NCI-H345 treated with DMSO at 0.1 percent for 48 hours (cell line): ENCODE results near the gene MYLK.

Source experiments
- DNase-seq: peaks from one replicate; lab custom pipeline; 2025; ENCODE audit not compliant: unreplicated experiment; lab: John Stamatoyannopoulos, UW

Gene MYLK

DNA sequence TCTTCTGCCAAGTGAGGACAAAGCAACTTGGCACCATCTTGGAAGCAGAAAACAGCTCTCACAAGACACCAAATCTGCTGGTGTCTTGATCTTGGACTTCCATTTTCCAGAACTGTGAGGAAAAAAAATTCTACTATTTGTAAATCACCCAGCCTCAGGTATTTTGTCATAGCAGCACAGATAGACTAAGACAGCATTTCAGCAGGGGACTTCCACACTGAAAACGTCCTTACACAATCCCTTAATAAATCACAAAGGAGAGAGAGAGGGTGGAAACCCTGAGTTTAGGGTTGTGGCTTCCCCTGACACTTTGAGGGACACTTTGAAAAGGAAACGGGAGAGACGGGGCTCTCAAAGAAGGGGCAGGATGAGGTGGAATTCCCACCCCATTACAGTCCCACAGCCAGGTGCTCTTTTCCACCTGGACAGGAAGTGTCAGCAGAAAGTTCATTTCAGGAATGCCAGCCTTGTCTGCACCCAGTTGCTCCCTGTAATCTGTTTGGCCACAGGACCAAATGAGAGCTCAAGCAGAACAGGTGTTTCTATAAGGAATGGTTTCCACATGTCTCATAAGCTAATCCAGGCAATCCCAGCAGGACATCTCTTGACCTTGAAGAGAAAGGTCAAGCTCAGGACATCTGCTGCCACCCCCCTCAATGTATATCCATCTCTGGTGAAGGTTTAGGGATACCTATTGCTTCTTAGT, 51.3 kb downstream of the MYLK start:
- no peak for DNase-seq

DNA sequence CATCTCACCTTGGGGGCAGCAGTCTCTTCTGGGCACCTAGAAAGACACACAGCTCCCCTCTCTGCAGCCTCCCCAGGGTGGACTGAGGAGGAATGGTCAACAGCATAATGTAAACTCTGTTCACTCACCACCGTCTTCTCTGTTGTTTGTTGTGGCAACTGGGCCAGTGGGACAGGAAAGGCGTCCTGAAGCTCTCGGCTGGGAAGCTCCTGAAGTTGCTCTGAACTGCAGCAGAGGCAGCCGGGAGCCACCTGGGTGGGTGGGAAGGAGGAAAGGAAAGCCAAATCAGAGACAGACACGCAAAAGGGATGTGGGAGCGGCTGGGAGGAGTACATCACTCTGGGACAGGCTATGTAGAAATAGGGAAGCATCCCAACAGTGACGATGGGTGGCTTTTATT, 52.7 kb downstream of the MYLK start:
- no peak for DNase-seq

GRCh38 chr3:123821920-123822319, 62.2 kb downstream of the MYLK start:
- DNase-seq, result no peak

- no peak for DNase-seq
These were observed 64.2 kb downstream of the MYLK start for GRCh38 chr3:123819949-123820348.

DNA sequence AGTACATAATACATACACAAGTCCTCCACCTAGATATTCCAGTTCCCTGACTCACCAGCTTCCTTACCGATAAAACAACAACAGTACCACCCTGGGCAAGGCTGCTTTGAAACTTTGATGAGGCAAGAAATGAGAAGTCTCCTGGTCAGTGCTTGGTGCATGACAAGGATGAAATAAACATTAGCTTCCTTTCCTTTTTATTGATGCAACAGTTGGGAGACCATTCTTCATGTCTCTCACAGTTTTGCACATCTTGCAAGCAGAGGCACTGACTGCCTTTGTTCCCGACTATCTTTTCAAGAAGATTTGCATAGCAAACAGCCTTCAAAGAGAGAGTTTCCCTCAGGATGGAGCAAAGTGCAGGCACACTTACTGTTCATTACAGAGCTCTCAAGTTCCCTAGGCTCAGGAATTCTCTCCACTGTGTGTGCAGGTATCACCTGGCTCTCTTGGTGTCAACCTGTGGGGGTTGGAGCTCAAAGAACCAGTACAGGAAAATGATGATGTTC, 65.2 kb downstream of the MYLK start:
- DNase-seq, result no peak

GRCh38 chr3:123818324-123818920, 65.7 kb downstream of the MYLK start:
- DNase-seq, result no peak

DNA sequence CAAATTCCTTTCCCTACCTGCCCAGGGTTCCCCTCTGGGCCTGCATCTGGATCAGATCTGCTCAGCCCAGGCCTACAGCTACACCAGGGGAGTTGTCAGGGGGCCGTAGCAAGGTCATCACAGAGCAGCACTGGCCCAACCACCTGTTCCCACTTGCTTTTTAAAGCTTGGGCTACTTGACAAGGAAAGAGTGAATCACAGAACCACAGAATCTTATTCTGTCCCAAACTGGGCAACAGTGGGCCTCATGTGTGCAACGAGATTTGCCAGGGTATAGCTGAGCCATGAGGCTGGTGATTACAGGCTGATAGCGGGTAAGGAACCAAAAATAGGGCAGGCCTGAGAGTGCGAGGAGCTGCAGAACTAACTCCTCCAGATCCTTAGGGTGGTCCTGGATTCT, 66.7 kb downstream of the MYLK start:
- DNase-seq, result no peak

DNA sequence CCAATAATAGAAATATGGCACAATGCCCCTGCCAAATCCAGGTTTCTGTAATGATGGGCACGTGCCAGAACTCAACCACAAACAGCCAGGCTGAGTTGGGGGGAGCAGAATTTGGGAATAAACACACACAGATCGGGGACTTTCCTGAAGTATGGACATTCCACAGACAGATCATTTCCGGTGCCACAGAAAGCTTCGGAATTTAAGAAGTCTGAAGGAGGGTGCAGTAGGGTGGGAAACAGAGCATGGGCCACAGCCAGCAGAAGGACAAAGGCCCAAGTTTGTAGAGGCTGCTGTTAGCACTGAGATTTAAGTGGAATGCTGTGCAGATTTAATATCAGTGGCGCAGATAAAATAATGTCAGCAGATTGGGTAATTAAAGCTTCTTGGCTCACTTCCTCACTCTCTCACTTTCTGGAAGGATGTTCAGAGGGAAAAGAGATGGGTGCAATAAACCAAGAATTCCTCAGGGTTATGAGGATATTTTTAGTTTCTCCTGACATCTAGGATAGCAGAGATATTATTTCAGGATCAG, 67.4 kb downstream of the MYLK start:
- no peak for DNase-seq

DNA sequence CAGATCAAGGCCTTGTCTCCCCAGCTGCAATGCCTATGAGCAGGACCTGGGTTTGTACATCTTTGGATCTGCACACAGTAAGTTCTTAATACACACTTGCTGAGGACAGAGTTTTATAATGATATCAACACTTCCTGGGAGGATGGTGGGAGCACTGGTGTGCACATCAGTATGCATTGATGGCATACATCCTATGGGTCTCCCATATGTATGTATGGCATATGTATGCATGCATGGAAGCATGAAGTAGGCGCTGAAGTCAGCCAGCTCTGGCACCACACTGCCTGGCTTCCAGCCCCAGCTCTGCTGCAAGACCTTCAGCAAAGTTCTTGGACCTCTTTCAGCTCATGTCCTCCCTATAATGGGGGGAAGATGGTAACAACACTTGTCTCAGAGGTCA, 68.2 kb downstream of the MYLK start:
- no peak for DNase-seq

DNA sequence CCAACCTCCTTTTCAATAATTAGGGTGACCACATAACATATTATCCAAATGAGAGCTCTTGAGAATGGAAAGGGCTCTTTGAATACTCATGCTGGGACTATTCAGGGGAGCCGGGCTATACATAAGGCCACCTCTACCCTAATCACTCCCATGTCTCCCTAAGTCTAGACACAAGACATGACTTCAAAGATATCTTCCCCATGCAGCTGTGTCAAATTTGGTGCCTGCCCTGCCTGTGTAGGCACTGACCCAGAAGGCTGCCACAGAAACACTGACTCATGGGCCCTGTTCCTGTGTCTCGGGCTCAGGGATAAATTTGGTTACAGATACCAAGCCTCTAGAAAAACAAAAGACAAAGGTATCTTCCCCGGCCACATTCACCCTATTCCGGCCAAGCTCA, 70.3 kb downstream of the MYLK start:
- DNase-seq, result no peak

DNA sequence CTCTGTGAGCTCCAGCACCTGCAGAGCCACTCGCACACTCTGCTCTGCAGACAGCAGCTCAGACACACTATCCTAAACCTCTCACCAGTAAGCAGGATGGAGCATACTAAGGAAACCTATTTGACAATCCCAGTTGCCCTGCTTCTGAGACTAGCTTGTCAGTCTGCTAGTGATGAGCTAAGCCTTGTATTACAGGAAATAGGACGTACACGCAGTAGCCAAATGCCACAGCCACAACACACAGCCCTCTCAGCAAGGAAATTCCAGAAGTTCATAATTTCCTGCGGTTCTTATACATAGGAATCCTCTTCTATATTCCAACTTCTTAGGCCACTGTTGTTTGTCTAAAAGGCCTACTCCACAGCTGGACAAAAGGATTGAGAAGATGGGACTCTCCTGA, 74.5 kb downstream of the MYLK start:
- DNase-seq, result no peak

DNA sequence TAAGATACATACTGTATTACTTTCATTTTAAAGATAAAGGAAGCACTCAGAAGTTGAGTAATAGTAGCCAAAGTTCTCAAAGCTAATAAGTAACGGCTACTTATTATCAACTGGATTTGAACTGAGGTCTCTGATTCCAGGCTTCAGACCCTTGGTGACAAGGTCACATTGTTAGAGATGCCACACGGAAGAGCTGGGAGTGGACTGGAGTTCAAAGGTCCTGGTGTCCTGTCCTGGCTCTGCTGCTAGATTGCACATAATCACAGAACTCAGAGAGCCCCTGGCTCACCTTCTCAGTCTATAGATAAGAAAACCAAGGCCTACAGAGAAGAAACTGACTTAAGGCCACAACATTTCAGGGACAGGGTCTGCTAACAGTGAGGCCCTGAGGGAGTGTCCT, 75.3 kb downstream of the MYLK start:
- no peak for DNase-seq

- DNase-seq, result no peak
These were observed 76.3 kb downstream of the MYLK start for GRCh38 chr3:123807820-123808219.

DNA sequence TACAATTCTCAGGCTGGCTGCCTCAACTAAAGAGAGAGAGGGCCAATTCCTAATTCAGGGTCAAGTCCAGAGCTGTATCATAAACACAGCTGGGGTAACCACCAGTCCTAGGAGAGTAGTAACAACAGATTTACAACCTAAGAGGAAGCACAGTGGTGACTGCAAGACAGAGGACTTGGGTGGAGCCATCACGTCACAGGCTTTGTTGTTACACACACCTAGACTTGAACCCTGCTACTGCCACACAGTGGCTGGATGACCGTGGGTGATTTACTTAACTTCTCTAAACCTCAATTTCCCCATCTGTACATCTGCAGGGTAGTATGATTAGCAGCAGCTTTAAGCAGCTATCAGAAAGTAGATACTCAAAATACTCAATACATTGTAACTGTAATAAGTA, 78.6 kb downstream of the MYLK start:
- no peak for DNase-seq

- no peak for DNase-seq
These were observed 79.0 kb downstream of the MYLK start for GRCh38 chr3:123805101-123805500.

DNA sequence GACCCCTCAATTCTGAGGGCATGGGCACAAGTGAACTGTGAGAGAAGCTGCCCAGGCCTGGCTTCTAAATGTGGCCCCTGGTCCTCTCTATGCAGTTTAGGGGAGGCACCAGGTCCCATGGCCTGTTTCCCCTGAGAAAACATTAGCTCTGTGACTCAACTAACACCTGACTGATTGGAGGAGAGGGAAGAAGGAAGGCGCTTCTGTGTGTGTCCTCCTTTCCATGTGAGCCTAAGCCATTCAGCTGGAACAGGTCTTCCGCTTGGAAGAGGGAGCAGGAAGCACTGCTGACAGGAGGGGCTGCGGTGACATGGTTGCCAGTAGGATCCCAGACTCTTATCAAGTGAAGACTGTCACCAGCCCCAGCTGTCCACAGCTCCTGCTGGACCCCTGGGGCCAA, 79.5 kb downstream of the MYLK start:
- no peak for DNase-seq

DNA sequence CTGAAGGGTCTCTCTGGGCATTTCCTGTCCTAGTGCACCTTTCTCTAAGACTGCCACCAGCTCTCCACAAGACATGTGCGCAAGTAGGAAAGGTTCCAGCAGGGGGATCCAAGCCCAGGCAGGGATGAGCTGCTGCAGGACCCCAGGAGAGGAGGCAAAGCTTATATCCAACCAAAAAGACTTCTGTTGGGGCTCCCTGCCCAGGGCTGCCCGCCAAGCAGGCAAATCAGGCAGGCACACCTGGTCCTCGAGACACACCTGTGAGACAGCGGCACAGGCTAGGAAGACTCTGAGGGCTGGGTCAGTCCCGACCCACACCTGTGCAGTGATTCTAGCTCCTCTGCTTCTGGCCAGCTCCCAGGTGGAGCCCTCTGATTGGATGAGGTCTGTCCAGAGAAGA, 80.6 kb downstream of the MYLK start:
- DNase-seq, result no peak

GRCh38 chr3:123802007-123802625, 82.0 kb downstream of the MYLK start:
- DNase-seq, result no peak

- DNase-seq, result no peak
These were observed 82.7 kb downstream of the MYLK start for GRCh38 chr3:123801474-123801873.

- no peak for DNase-seq
These were observed 83.8 kb downstream of the MYLK start for GRCh38 chr3:123800362-123800682.

GRCh38 chr3:123799544-123800361, 84.4 kb downstream of the MYLK start:
- DNase-seq, result no peak

- DNase-seq, result no peak
These were observed 85.6 kb downstream of the MYLK start for GRCh38 chr3:123798550-123798949.
